ENCODE measurements around the gene TBC1D4.

DNA sequence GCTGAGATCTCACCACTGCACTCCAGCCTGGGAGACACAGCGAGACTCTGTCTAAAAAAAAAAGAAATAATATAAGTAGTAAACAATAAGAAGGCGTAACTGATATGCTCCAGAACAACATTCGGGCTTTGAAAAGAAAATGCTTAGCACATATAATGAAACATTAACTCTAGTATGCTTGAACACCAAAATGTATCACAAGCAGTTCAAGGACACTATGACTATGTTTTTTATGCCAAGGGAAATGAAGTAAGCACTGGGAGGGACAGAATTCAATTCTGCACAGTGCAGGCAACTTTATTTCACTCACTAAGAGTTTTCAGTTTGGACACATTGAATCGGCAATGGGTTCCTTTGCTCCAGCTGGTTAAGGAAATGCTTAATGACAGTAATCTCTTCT, 178.7 kb downstream of the TBC1D4 start:
- TF ChIP-seq CTCF (IDR thresholded peaks at IDR 0.05) = no peak
- no peak for TF ChIP-seq POLR2AphosphoS5 (IDR thresholded peaks at IDR 0.05)
